ENCODE measurements around the gene CHIA.

Gene CHIA

DNA sequence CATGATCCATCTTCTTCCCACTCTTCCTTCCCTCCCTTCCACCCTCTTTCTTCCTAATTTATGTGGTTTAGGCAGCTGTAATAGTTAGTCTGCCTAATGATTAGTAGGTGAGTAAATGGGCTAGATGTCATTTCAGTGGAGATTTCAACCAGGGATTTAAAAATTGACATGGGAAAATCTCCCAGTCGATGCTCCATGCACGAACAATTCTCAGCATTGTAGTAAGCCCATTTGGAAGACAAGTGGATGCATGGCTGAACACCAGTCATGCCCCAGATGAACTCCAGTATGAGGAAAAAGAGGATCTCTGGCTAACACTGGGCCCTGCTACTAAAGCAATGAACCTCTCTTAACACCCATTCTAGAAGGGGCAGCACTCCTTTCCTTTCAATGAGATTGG, 37.9 kb upstream of the CHIA start:
- TF ChIP-seq, protein P1, sequence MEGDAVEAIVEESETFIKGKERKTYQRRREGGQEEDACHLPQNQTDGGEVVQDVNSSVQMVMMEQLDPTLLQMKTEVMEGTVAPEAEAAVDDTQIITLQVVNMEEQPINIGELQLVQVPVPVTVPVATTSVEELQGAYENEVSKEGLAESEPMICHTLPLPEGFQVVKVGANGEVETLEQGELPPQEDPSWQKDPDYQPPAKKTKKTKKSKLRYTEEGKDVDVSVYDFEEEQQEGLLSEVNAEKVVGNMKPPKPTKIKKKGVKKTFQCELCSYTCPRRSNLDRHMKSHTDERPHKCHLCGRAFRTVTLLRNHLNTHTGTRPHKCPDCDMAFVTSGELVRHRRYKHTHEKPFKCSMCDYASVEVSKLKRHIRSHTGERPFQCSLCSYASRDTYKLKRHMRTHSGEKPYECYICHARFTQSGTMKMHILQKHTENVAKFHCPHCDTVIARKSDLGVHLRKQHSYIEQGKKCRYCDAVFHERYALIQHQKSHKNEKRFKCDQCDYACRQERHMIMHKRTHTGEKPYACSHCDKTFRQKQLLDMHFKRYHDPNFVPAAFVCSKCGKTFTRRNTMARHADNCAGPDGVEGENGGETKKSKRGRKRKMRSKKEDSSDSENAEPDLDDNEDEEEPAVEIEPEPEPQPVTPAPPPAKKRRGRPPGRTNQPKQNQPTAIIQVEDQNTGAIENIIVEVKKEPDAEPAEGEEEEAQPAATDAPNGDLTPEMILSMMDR (IDR thresholded peaks at IDR 0.05; ENCODE audit: low read depth, low read length, missing control alignments): no peak
- DNase-seq (ENCODE audit: low read depth): no peak
- in situ Hi-C loops (cut with HindIII; ENCODE audit: low sequenced_read_pairs): no loop called here
- H3K4me3 ChIP-seq (ENCODE audit: low read depth, low read length): no peak overlapping the region

DNA sequence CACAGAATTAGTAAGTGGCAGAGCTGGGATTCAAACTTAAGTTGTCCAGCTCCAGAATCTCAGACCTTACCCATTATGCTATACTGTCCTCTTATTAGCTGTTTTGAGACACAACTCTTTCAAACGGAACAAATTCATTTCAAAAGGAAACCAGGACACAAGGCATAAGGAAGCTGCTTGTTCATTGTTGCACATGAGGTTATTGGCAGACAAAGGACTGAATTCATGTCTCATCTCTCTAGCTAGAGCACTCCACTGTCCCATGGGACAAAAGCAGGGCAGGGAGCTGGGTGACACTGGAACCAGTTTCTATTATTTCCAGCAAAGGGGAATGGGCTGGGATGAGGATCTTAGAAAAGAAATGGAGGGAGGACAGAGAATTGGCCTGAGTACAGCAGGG, 36.8 kb upstream of the CHIA start:
- H3K4me3 ChIP-seq (ENCODE audit: low read depth, low read length): no peak overlapping the region
- in situ Hi-C loops (cut with HindIII; ENCODE audit: low sequenced_read_pairs): no loop called here
- TF ChIP-seq, protein P1 (IDR thresholded peaks at IDR 0.05; ENCODE audit: low read depth, low read length, missing control alignments): no peak
- DNase-seq (ENCODE audit: low read depth): no peak

DNA sequence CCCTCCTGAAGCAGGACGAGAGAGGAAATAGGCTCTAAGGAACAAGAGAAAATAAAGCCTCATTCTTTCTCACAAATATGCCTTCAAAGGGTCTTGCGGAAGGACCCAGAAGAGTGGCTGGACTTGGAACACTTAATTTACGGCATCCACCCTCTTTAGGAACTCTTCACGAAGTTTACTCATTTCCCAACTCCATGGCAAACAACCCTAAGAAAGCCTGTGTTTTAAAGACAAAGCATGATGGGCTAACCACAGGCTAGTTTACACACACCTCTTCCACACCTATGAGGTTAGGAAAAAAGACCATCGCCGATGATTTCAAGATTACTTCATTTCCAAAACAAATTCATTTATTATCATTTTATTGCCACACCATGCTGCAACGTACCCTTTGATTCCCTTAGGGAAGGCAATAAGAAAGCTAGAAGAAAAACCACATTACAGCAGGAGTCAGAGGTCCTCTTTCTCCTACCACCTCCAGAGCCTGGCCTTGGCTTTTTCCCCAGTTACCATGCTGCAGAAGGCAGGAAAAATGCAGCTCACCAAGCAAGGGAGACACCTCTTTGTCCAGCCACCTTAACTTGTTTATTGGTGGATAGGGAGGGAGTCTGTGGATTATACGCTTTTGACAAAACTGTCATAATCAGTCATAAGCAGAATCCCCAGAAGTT, 33.5 kb upstream of the CHIA start:
- in situ Hi-C loops (cut with HindIII; ENCODE audit: low sequenced_read_pairs): no loop called here
- H3K4me3 ChIP-seq (ENCODE audit: low read depth, low read length): no peak overlapping the region
- TF ChIP-seq, protein P1 (IDR thresholded peaks at IDR 0.05; ENCODE audit: low read depth, low read length, missing control alignments): no peak
- DNase-seq (ENCODE audit: low read depth): no peak

DNA sequence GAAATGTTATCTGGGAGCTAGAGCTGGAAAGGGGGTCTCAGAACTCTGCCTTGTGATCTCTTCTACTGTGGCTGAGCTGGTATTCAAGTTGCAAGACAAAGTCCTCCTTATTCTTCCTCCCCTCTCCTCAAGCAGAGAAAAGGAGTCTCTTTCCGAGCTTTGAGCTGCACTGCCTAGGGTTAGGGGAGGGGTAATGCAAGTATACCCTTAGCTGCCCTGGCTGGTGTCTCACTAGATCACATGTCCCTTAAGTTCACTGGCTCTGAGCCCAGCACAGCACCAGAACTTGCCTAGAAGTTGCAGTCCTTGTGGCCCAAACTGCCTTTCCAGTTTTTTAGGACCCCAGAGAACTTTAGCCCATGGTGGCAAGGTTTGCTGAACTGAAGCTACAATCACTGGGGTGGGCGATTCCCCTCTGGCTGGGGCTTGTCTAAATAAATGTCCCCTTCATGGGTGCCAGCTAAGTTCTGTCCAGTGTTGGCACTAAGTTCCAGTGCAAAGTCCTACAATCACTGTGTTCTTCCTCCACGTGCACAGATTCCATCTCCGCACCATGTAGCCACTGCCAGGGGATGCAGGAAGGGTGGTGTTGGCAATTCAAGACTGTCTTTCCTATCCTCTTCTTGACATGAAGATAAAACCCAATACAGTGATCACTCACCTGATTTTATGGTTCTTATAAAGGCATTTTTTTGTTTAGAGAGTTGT, 22.7 kb upstream of the CHIA start:
- TF ChIP-seq, protein P1 (IDR thresholded peaks at IDR 0.05; ENCODE audit: low read depth, low read length, missing control alignments): no peak
- in situ Hi-C loops (cut with HindIII; ENCODE audit: low sequenced_read_pairs): no loop called here
- no peak overlapping the region for H3K4me3 ChIP-seq (ENCODE audit: low read depth, low read length)
- DNase-seq (ENCODE audit: low read depth): no peak

DNA sequence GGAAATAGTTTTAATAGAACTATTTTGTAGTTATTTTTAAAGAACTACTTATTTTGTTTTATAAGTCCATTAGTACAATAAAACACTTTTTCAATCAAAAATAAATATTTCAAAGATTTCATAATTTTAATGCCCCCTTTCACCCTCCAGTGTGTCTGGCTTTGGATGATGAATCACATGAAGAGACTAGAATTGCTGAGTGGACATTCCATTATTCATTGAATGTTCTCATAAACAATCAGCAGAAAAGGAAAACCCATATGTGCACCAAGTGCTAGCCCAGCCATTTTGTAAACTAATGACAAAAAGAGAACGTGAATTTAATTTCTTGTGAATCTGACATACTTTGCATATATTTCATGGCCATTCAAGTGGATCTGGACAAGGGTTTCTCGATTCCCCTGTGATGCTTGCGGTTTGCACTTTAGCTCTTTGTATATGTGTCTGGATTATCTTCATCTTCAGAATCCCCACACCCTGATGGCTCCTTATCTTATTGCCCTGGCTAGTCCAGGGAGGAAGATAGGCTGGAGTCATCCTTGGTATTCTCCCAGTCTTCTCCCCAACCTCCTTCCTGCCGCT, 20.7 kb upstream of the CHIA start:
- no peak for DNase-seq (ENCODE audit: low read depth)
- TF ChIP-seq, protein P1 (IDR thresholded peaks at IDR 0.05; ENCODE audit: low read depth, low read length, missing control alignments): no peak
- in situ Hi-C loops (cut with HindIII; ENCODE audit: low sequenced_read_pairs): no loop called here
- no peak overlapping the region for H3K4me3 ChIP-seq (ENCODE audit: low read depth, low read length)

DNA sequence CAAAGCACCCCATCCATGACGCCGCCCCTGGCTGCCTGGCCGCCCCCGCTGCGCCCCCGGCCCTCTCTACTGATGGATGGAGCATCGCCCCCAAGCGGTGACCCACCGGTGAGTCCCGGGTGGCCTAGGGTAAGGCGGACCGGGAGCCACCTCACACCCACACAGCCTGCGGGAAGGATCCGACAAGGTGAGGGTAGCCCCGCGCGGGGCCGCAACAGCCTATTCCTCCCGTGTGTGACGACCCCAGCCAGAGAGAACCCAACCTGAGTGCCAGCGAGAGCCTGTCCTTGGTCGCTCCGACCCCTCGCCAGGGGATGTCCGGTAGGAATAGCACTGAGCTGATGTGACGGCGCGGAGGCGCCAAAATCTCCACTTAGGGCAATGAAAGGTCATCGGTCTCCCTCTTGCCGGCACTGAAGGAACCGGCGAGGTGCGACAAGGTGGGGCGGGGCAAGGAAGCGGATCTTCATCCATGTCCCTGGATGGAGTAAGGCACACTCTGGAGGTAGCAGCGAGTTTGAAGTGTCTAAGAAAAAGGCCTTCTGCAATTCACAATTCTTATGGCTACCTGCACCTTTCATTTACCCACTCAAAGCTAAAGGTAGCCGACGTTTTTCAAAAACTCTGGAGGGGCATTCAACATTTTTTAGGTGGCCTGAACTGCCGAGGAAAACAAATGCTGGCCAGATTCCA, 19.7 kb upstream of the CHIA start:
- no peak for DNase-seq (ENCODE audit: low read depth)
- in situ Hi-C loops (cut with HindIII; ENCODE audit: low sequenced_read_pairs): no loop called here
- TF ChIP-seq, protein P1 (IDR thresholded peaks at IDR 0.05; ENCODE audit: low read depth, low read length, missing control alignments): no peak
- no peak overlapping the region for H3K4me3 ChIP-seq (ENCODE audit: low read depth, low read length)
